Tibial artery (tissue), 4 donors: Measurements from ENCODE around the gene MGAT1.

Experiments
- DNase-seq, 2 donors: peaks; one replicate each; pipeline ENCODE4 v3.0.0-alpha.2; 2019
- H3K27ac ChIP-seq, 2 donors: fragments of 200-600 bp; sonication (generic) in 1 of 2; 1 replicate in 1 of 2; 2 replicates in 1 of 2; pipeline ENCODE4 v1.5.1; 2018 to 2019; ENCODE audit warnings: mild to moderate bottlenecking in 1 of 2
- H3K27me3 ChIP-seq, 2 donors: fragments of 200-600 bp; sonication (generic) in 1 of 2; one replicate each; pipeline versions ENCODE4 v1.5.1 to v1.6.0; 2016 to 2019
- H3K36me3 ChIP-seq, 3 donors: fragments of 200-600 bp; sonication (generic) in 2 of 3; one replicate each; pipeline ENCODE4 v1.5.1; 2016 to 2019; ENCODE audit warnings: mild to moderate bottlenecking in 2 of 3
- H3K4me1 ChIP-seq, 4 donors: fragments of 200-600 bp; sonication (generic) in 2 of 4; 1 replicate in 3 of 4; 2 replicates in 1 of 4; pipeline ENCODE4 v1.5.1; 2016 to 2019
- H3K4me3 ChIP-seq, 2 donors: fragments of 200-600 bp; sonication (generic) in 1 of 2; 1 replicate in 1 of 2; 2 replicates in 1 of 2; pipeline ENCODE4 v1.5.1; 2018 to 2019; ENCODE audit warnings: mild to moderate bottlenecking in 2 of 2
- H3K9me3 ChIP-seq, 3 donors: fragments of 200-600 bp; sonication (generic) in 1 of 3; one replicate each; pipeline ENCODE4 v1.5.1; 2016 to 2019
- intact Hi-C: fragments of 100-400 bp; cut with DNase I; formaldehyde crosslinking; loops from one replicate; pipeline ENCODE4 v1.15.0; 2023; ENCODE audit warnings: low total_unique reads
- TF ChIP-seq, protein P1 (sequence below), 2 experiments: fragments of 200-600 bp in 1 of 2; fragments of 450-650 bp in 1 of 2; IDR thresholded peaks; one replicate each; pipeline ENCODE4 v1.5.1; 2017 to 2019; ENCODE audit warnings: antibody characterized with exemption in 2 of 2, mild to moderate bottlenecking in 1 of 2, moderate library complexity in 1 of 2

The MGAT1 gene

GRCh38 chr5:180803181-180804128 is 849 bp upstream of the MGAT1 start:
- Histone ChIP-seq H3K4me3 (peak overlapping the region; percentile 86 to 98), H3K27ac (peak overlapping the region; percentile 92 to 97), H3K36me3 (peaks cover 0 to 11% (median 0%) of the 10 kb centered on the region in 3 donors), H3K27me3 (no peaks in the 10 kb centered on the region), H3K4me1 (peaks cover 0 to 90% (median 76%) of the 10 kb centered on the region in 4 donors), H3K9me3 (no peaks in the 10 kb centered on the region)
- TF ChIP-seq, protein P1, sequence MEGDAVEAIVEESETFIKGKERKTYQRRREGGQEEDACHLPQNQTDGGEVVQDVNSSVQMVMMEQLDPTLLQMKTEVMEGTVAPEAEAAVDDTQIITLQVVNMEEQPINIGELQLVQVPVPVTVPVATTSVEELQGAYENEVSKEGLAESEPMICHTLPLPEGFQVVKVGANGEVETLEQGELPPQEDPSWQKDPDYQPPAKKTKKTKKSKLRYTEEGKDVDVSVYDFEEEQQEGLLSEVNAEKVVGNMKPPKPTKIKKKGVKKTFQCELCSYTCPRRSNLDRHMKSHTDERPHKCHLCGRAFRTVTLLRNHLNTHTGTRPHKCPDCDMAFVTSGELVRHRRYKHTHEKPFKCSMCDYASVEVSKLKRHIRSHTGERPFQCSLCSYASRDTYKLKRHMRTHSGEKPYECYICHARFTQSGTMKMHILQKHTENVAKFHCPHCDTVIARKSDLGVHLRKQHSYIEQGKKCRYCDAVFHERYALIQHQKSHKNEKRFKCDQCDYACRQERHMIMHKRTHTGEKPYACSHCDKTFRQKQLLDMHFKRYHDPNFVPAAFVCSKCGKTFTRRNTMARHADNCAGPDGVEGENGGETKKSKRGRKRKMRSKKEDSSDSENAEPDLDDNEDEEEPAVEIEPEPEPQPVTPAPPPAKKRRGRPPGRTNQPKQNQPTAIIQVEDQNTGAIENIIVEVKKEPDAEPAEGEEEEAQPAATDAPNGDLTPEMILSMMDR (IDR thresholded peaks at IDR 0.05) = no peak
- intact Hi-C loops = loop anchor here (10.0 kb wide), 2 partner anchors 381 to 1249 kb away; partner anchors contain the start of gene RUFY1
- DNase-seq = peak; percentile 83 to 84

- Histone ChIP-seq H3K4me1 (peaks cover 0 to 90% (median 76%) of the 10 kb centered on the region in 4 donors), H3K9me3 (no peaks in the 10 kb centered on the region), H3K4me3 (peak overlapping the region; percentile 86 to 98), H3K27me3 (no peaks in the 10 kb centered on the region), H3K36me3 (peaks cover 0 to 11% (median 0%) of the 10 kb centered on the region in 3 donors), H3K27ac (peak overlapping the region; percentile 92 to 97)
- intact Hi-C loops = loop anchor here (10.0 kb wide), 2 partner anchors 383 to 1247 kb away; partner anchors contain the start of gene RUFY1
- TF ChIP-seq, protein P1 (IDR thresholded peaks at IDR 0.05) = no peak
- peak in 1 of 2 donors; percentile 17 for DNase-seq
Observed at GRCh38 chr5:180801596-180802324, 846 bp downstream of the MGAT1 start.

- intact Hi-C loops = loop anchor here (10.0 kb wide), 2 partner anchors 385 to 1245 kb away; partner anchors contain the start of gene RUFY1
- H3K36me3 ChIP-seq = peaks cover 0 to 19% (median 0%) of the 10 kb centered on the region in 3 donors
- peaks cover 0 to 84% (median 73%) of the 10 kb centered on the region in 4 donors for H3K4me1 ChIP-seq
- TF ChIP-seq, protein P1 (IDR thresholded peaks at IDR 0.05) = no peak
- no peaks in the 10 kb centered on the region for H3K9me3 ChIP-seq
- peak; percentile 17 to 18 for DNase-seq
- H3K27ac ChIP-seq = peak overlapping the region; percentile 92 to 97
- no peaks in the 10 kb centered on the region for H3K27me3 ChIP-seq
- H3K4me3 ChIP-seq = peak overlapping the region in 1 of 2 donors; percentile 5
Observed at GRCh38 chr5:180799902-180800801, 2.5 kb downstream of the MGAT1 start.

DNA sequence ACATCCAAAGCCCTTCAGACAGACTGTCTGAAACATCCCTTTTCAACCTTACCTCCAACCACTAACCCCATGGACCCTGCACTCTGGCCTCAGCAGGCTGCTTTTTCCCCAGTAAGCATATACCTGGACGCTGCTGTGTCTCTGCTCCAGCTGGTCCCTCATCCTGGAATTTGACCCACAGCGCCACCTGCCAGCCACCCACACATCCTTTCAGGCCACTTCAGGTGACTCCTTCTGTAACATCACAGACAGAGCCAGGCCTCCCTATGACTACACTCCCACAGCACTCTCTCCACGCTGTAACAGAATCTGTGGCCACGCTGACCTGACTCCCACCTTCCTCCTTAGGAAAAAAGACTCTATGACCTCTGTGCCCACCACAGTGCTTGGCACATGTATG is 3.4 kb downstream of the MGAT1 start:
- Histone ChIP-seq H3K27me3 (no peaks in the 10 kb centered on the region), H3K27ac (peak overlapping the region in 1 of 2 donors; percentile 0), H3K4me1 (peaks cover 0 to 77% (median 67%) of the 10 kb centered on the region in 4 donors), H3K36me3 (peaks cover 0 to 26% (median 0%) of the 10 kb centered on the region in 3 donors), H3K4me3 (no peak overlapping the region), H3K9me3 (no peaks in the 10 kb centered on the region)
- TF ChIP-seq, protein P1 (IDR thresholded peaks at IDR 0.05) = no peak
- intact Hi-C loops = no loop called here
- peak in 1 of 2 donors; percentile 60 for DNase-seq
